GM19025 (cell line): ENCODE results near the gene TRMT1.
A peak's percentile ranks its signal among the peaks of the same experiment; 100 is the strongest.

ENCODE experiments used
- ATAC-seq: cut with Tn5 transposase; IDR thresholded peaks from one replicate; pipeline ENCODE4 v1.9.1; 2021; ENCODE audit warnings: mild to moderate bottlenecking, low read depth, moderate library complexity; ENCODE audit not compliant: unreplicated experiment

Gene TRMT1

GRCh38 chr19:13127811-13128575, 11.5 kb upstream of the TRMT1 start:
- no peak for ATAC-seq

GRCh38 chr19:13127051-13127450, 10.5 kb upstream of the TRMT1 start:
- ATAC-seq: no peak

GRCh38 chr19:13122980-13123957, 6.7 kb upstream of the TRMT1 start:
- ATAC-seq: no peak

GRCh38 chr19:13122275-13122878, 5.8 kb upstream of the TRMT1 start:
- ATAC-seq: no peak

GRCh38 chr19:13121551-13122274, 5.2 kb upstream of the TRMT1 start:
- no peak for ATAC-seq

- no peak for ATAC-seq
These were observed 4.3 kb upstream of the TRMT1 start for GRCh38 chr19:13120817-13121216.

- ATAC-seq: no peak
These were observed 3.5 kb upstream of the TRMT1 start for GRCh38 chr19:13120031-13120430.

GRCh38 chr19:13119627-13120026, 3.1 kb upstream of the TRMT1 start:
- no peak for ATAC-seq

- ATAC-seq: peak; percentile 6
These were observed 2.1 kb upstream of the TRMT1 start for GRCh38 chr19:13118424-13119193.

GRCh38 chr19:13117772-13118423, 1.4 kb upstream of the TRMT1 start, which contains the start of gene NACC1:
Gene NACC1 (plus strand): TSS chr19:13118264. CDS start chr19:13135208, 16,944 bp downstream.
- ATAC-seq: peak; percentile 64

- ATAC-seq: no peak
These were observed 734 bp upstream of the TRMT1 start for GRCh38 chr19:13117176-13117771.

GRCh38 chr19:13115936-13116281, 631 bp downstream of the TRMT1 start:
- ATAC-seq: no peak

- ATAC-seq: no peak
These were observed 4.0 kb downstream of the TRMT1 start for GRCh38 chr19:13112555-13112954.

- no peak for ATAC-seq
These were observed 6.4 kb downstream of the TRMT1 start for GRCh38 chr19:13110099-13110610.

- ATAC-seq: no peak
These were observed 7.0 kb downstream of the TRMT1 start for GRCh38 chr19:13109361-13110098.

- no peak for ATAC-seq
These were observed 11.5 kb downstream of the TRMT1 start for GRCh38 chr19:13104848-13105711.

- no peak for ATAC-seq
These were observed 12.1 kb downstream of the TRMT1 start for GRCh38 chr19:13104360-13104847.
